ENCODE measurements around the gene CTBP1.

Gene CTBP1

GRCh38 chr4:1259966-1260365 lies 11.0 kb upstream of the CTBP1 start:
- Histone ChIP-seq H3K27ac (replicated peaks) (no peak overlapping the region), H3K4me3 (replicated peaks; ENCODE audit: insufficient read depth, low read length) (no peak overlapping the region), H3K27me3 (ENCODE audit: insufficient read depth, poor library complexity, severe bottlenecking) (no peaks in the 10 kb centered on the region)
- no peak for TF ChIP-seq REST (IDR thresholded peaks at IDR 0.05; ENCODE audit: insufficient replicate concordance, low read depth)
- TF ChIP-seq POLR2AphosphoS5 (IDR thresholded peaks at IDR 0.05; ENCODE audit: low read depth): no peak
- TF ChIP-seq SPI1 (IDR thresholded peaks at IDR 0.05; ENCODE audit: borderline replicate concordance, low read depth): no peak
- TF ChIP-seq CTCF (IDR thresholded peaks at IDR 0.05; ENCODE audit: insufficient read depth, low read length): no peak
- no peak for TF ChIP-seq GABPA (IDR thresholded peaks at IDR 0.05; ENCODE audit: low read depth)
- DNase-seq (ENCODE audit: low read depth in 1 of 2, low spot score in 1 of 2): no peak

GRCh38 chr4:1258457-1258856 lies 9.5 kb upstream of the CTBP1 start:
- no peak for TF ChIP-seq SPI1 (IDR thresholded peaks at IDR 0.05; ENCODE audit: borderline replicate concordance, low read depth)
- TF ChIP-seq POLR2AphosphoS5 (IDR thresholded peaks at IDR 0.05; ENCODE audit: low read depth): no peak
- no peak for TF ChIP-seq REST (IDR thresholded peaks at IDR 0.05; ENCODE audit: insufficient replicate concordance, low read depth)
- TF ChIP-seq CTCF (IDR thresholded peaks at IDR 0.05; ENCODE audit: insufficient read depth, low read length): no peak
- TF ChIP-seq GABPA (IDR thresholded peaks at IDR 0.05; ENCODE audit: low read depth): no peak
- no peak overlapping the region for H3K4me3 ChIP-seq (replicated peaks; ENCODE audit: insufficient read depth, low read length)
- H3K27me3 ChIP-seq (ENCODE audit: insufficient read depth, poor library complexity, severe bottlenecking): no peaks in the 10 kb centered on the region
- H3K27ac ChIP-seq (replicated peaks): no peak overlapping the region
- DNase-seq (ENCODE audit: low read depth in 1 of 2, low spot score in 1 of 2): no peak

DNA sequence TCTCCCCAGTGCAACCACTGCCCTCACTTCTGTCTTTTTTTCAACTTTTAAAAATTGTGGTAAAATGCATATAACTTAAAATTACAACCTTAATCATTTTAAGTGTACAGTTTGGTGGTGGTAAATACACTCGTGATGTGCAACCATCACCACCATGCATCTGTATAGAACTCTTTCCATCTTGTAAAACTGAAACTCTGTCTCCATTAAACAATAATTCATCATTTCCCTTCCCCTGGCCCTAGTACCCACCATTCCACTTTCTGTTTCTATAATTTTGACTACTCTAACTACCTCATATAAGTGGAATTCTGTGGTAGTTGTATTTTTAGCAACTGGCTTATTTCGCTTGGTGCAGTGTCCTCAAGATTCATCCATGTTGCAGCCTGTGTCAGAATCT lies 6.8 kb upstream of the CTBP1 start:
- no peak overlapping the region for H3K27ac ChIP-seq (replicated peaks)
- H3K27me3 ChIP-seq (ENCODE audit: insufficient read depth, poor library complexity, severe bottlenecking): no peaks in the 10 kb centered on the region
- DNase-seq (ENCODE audit: low read depth in 1 of 2, low spot score in 1 of 2): no peak
- TF ChIP-seq REST (IDR thresholded peaks at IDR 0.05; ENCODE audit: insufficient replicate concordance, low read depth) (no peak), POLR2AphosphoS5 (IDR thresholded peaks at IDR 0.05; ENCODE audit: low read depth) (no peak), GABPA (IDR thresholded peaks at IDR 0.05; ENCODE audit: low read depth) (no peak), SPI1 (IDR thresholded peaks at IDR 0.05; ENCODE audit: borderline replicate concordance, low read depth) (no peak), CTCF (IDR thresholded peaks at IDR 0.05; ENCODE audit: insufficient read depth, low read length) (no peak)
- no peak overlapping the region for H3K4me3 ChIP-seq (replicated peaks; ENCODE audit: insufficient read depth, low read length)
